Parathyroid adenoma (tissue), 2 donors: Measurements from ENCODE around the gene MCC.

Experiments used
- H2AFZ ChIP-seq: fragments of 300-600 bp; sonication (generic); one replicate; pipeline ENCODE4 v1.7.0; 2017; ENCODE audit warnings: antibody characterized with exemption, mild to moderate bottlenecking
- H3K27ac ChIP-seq: fragments of 300-600 bp; sonication (generic); one replicate; pipeline ENCODE4 v1.7.0; 2017
- H3K27me3 ChIP-seq: fragments of 300-600 bp; sonication (generic); one replicate; pipeline ENCODE4 v1.7.0; 2017; ENCODE audit warnings: low read length; ENCODE audit not compliant: control insufficient read depth, insufficient read depth
- H3K36me3 ChIP-seq: fragments of 300-600 bp; sonication (generic); one replicate; pipeline ENCODE4 v1.7.0; 2017; ENCODE audit warnings: low read length; ENCODE audit not compliant: control insufficient read depth, insufficient read depth
- H3K4me1 ChIP-seq: fragments of 300-600 bp; sonication (generic); one replicate; pipeline ENCODE4 v1.7.0; 2017; ENCODE audit warnings: control low read depth
- H3K4me2 ChIP-seq: fragments of 300-600 bp; sonication (generic); one replicate; pipeline ENCODE4 v1.7.0; 2017; ENCODE audit warnings: low read length
- H3K4me3 ChIP-seq: fragments of 300-600 bp; sonication (generic); one replicate; pipeline ENCODE4 v1.7.0; 2017; ENCODE audit warnings: low read depth, low read length
- H3K79me2 ChIP-seq: fragments of 300-600 bp; sonication (generic); one replicate; pipeline ENCODE4 v1.7.0; 2017; ENCODE audit warnings: control low read depth
- H3K9ac ChIP-seq: fragments of 300-600 bp; sonication (generic); one replicate; pipeline ENCODE4 v1.7.0; 2017; ENCODE audit warnings: mild to moderate bottlenecking
- H3K9me3 ChIP-seq: fragments of 300-600 bp; sonication (generic); one replicate; pipeline ENCODE4 v1.7.0; 2017; ENCODE audit warnings: low read length; ENCODE audit not compliant: control insufficient read depth
- CTCF ChIP-seq: fragments of 300-600 bp; sonication (generic); IDR thresholded peaks from one replicate; pipeline ENCODE4 v1.7.0; 2017; ENCODE audit warnings: antibody characterized with exemption, mild to moderate bottlenecking
- donor health status: primary hyperparathyroidism.

Gene MCC

DNA sequence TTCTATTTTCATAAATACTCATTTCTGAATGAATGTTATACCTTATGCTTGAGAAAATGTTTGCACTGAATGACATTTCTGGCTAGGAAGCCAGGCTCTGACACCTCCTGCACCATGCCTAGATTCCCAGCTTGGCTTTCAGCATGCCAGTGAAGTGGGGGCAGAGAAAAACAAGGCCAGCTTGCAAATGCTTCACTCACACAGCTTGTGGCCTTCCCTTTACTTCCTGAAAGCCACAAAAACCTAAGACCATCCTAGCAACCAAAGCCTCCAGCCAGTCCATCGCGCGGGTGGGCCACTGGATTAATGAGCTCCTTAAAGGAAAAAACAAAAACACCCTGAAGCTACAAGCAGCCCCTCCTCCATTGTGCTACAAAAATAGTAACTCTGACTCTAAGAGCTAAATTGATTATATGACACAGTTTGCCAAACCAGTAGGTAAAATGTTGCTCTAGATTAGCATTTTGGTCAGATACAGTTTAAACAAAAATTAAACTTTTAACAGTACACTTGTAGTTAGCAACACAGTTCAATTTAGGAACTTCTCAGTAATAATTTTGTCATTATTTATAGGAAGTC lies 213.3 kb downstream of the MCC start:
- Histone ChIP-seq H3K27me3 (no peaks in the 10 kb centered on the region), H3K9me3 (no peaks in the 10 kb centered on the region), H3K27ac (peak overlapping the region; percentile 45), H3K36me3 (no peaks in the 10 kb centered on the region), H3K9ac (no peak overlapping the region), H2AFZ (no peak overlapping the region), H3K4me1 (peaks cover 47% of the 10 kb centered on the region), H3K4me2 (no peak overlapping the region), H3K4me3 (no peak overlapping the region), H3K79me2 (peaks cover 47% of the 10 kb centered on the region)
- TF ChIP-seq CTCF, result no peak

DNA sequence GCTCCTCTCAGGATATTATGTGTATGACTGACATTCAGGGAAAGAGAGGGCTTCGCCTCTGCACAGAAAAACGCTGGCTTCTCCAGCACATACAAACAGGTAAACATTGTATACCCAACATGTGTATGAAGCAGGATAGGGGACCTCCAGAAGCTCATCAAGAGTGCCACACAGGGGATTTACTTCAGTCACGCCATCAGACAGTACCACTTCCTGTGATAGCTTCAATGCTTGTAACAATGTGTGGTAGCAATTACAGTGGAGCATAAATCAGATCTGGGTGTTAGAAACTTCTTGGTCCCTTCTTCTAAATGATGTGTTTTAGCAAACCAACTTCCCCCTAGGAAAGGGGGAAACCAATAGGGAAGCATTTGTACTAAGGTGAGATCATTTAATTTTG lies 214.3 kb downstream of the MCC start:
- Histone ChIP-seq H3K27me3 (no peaks in the 10 kb centered on the region), H3K79me2 (peaks cover 38% of the 10 kb centered on the region), H2AFZ (no peak overlapping the region), H3K9me3 (no peaks in the 10 kb centered on the region), H3K4me2 (no peak overlapping the region), H3K4me3 (no peak overlapping the region), H3K27ac (peak overlapping the region; percentile 45), H3K4me1 (peaks cover 53% of the 10 kb centered on the region), H3K9ac (no peak overlapping the region), H3K36me3 (no peaks in the 10 kb centered on the region)
- TF ChIP-seq CTCF, result no peak

DNA sequence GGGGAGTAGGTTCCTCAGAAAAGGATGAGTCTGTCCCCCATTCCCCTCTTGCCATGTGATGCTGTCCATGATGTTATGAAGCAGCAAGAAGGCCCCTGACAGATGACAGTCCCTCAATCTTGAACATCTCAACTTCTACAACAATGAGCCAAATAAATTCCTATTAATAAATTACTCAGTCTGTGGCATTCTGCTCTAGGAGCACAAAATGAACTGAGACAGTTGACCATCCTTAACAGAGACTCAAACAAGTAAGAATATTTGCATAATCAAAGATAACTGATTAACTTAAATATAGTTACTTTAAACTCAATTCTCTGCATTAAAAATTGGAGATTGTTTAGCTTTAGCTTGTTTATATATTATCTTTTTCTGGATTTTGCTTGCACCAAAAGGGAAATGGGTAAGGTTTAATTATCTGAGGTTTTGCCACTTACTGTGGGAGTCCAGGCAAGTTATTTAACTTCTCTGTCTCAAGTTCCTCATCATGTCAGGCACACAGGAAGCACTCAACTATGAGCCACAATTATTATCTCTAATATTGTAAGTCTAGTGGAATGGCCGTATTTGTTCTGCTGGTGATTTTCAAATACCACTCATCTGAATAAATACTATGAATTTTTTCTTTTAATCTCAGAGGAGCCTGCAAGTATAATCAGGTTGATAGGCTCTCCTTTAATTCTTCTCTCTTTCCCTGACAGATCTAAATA lies 216.4 kb downstream of the MCC start:
- H3K27ac ChIP-seq, result peak overlapping the region; percentile 79
- H3K36me3 ChIP-seq, result no peaks in the 10 kb centered on the region
- H3K9me3 ChIP-seq, result no peaks in the 10 kb centered on the region
- H3K79me2 ChIP-seq, result peaks cover 40% of the 10 kb centered on the region
- H3K4me3 ChIP-seq, result no peak overlapping the region
- TF ChIP-seq CTCF, result no peak
- H3K4me1 ChIP-seq, result peaks cover 70% of the 10 kb centered on the region
- H3K4me2 ChIP-seq, result peak overlapping the region; percentile 22
- no peaks in the 10 kb centered on the region for H3K27me3 ChIP-seq
- no peak overlapping the region for H3K9ac ChIP-seq
- no peak overlapping the region for H2AFZ ChIP-seq

- H3K9ac ChIP-seq, result no peak overlapping the region
- H3K79me2 ChIP-seq, result peaks cover 44% of the 10 kb centered on the region
- no peak overlapping the region for H2AFZ ChIP-seq
- peak overlapping the region; percentile 28 for H3K4me2 ChIP-seq
- H3K9me3 ChIP-seq, result no peaks in the 10 kb centered on the region
- H3K27ac ChIP-seq, result peak overlapping the region; percentile 79
- no peaks in the 10 kb centered on the region for H3K27me3 ChIP-seq
- TF ChIP-seq CTCF, result no peak
- peaks cover 77% of the 10 kb centered on the region for H3K4me1 ChIP-seq
- H3K4me3 ChIP-seq, result peak overlapping the region; percentile 3
- H3K36me3 ChIP-seq, result no peaks in the 10 kb centered on the region
Observed at GRCh38 chr5:113271015-113271414, 217.2 kb downstream of the MCC start.

DNA sequence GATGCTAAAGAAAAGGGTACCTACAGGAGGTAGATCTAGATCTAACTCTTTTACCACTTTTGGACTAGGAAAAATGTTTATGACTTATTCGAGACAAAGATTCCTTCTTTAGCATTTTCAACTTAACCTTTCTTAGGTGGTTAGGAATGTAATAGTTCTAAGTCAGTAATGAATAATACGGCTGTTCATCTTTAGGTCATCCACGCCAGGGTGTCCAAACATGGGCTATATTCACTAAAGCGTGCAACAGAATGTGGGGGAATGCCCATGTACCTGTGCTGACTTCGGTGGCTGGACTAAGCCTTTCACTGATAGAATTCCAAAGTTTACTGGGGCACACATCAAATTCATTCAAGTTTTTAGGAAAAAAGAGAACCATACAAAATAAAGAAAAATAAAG lies 218.2 kb downstream of the MCC start:
- peaks cover 80% of the 10 kb centered on the region for H3K4me1 ChIP-seq
- H3K9me3 ChIP-seq, result no peaks in the 10 kb centered on the region
- peak overlapping the region; percentile 79 for H3K27ac ChIP-seq

More for the DNA sequence above, 218.2 kb downstream of the MCC start:
- H3K79me2 ChIP-seq, result peaks cover 52% of the 10 kb centered on the region
- H2AFZ ChIP-seq, result no peak overlapping the region
- H3K4me3 ChIP-seq, result no peak overlapping the region
- no peaks in the 10 kb centered on the region for H3K36me3 ChIP-seq
- no peak overlapping the region for H3K9ac ChIP-seq
- no peak for TF ChIP-seq CTCF
- no peaks in the 10 kb centered on the region for H3K27me3 ChIP-seq
- peak overlapping the region; percentile 55 for H3K4me2 ChIP-seq
